Fibroblast of mammary gland (primary cell): ENCODE results near the gene ZP3.
"Not testable (repeated sequence)": the region's sequence is repeated elsewhere in the genome, so short reads cannot be mapped to it uniquely, and the experiment has no call there.

Source experiments
- DNase-seq: peaks from one replicate; pipeline ENCODE4 v3.0.0-alpha.2; 2010; ENCODE audit warnings: low read depth
- H3K4me3 ChIP-seq: 2 replicates; pipeline ENCODE4 v1.5.1; 2011; ENCODE audit warnings: low read depth, mild to moderate bottlenecking, low read length, moderate library complexity; ENCODE audit not compliant: control insufficient read depth
- TF ChIP-seq, protein P1 (sequence below): conservative IDR thresholded peaks from 2 replicates; pipeline ENCODE4 v1.5.1; 2011; ENCODE audit warnings: low read depth, low read length, inconsistent platforms; ENCODE audit not compliant: control insufficient read depth, insufficient read depth

Gene ZP3

DNA sequence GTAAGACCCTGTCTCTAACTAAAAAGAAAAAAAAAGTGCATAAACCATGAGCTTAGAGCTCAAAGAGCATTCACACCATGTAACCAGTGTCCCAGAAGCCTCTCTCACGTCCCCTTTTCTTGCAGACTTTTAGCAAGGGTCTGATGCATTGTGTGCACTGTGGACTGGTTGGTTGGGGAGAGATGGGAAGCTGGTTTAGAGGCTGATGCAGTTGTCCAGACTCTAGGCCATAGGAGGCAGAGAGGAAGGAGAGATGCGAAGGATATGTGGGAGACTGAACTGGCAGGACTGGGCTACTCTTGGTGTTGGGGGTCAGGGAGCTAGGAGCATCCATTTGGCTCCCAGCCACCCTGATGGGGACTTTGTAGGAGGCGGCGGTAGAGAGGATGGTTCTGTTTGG is 17.0 kb upstream of the ZP3 start:
- no peak overlapping the region for H3K4me3 ChIP-seq
- TF ChIP-seq, protein P1, sequence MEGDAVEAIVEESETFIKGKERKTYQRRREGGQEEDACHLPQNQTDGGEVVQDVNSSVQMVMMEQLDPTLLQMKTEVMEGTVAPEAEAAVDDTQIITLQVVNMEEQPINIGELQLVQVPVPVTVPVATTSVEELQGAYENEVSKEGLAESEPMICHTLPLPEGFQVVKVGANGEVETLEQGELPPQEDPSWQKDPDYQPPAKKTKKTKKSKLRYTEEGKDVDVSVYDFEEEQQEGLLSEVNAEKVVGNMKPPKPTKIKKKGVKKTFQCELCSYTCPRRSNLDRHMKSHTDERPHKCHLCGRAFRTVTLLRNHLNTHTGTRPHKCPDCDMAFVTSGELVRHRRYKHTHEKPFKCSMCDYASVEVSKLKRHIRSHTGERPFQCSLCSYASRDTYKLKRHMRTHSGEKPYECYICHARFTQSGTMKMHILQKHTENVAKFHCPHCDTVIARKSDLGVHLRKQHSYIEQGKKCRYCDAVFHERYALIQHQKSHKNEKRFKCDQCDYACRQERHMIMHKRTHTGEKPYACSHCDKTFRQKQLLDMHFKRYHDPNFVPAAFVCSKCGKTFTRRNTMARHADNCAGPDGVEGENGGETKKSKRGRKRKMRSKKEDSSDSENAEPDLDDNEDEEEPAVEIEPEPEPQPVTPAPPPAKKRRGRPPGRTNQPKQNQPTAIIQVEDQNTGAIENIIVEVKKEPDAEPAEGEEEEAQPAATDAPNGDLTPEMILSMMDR = no peak
- DNase-seq = no peak

DNA sequence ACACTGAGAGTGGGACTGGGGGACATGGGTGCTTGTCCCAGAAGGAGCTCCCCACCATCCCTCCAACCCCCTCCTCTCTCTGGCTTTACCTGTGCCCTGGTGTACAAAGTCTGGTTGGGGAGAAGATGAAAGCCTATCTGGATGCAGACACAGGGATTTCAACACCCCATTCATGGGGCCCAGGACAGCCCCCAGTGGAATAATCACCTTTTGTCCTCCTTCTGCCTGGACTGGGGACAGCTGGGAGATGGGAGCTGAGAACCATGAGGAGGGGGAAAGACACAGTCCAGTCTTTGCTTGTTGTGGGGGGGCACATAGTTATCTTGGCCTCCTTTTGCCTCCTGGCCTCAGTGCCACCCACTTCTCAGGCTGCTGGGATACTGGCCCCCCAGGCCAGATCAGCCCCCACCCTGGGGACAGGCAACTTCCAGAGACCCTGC is 16.6 kb upstream of the ZP3 start:
- H3K4me3 ChIP-seq = no peak overlapping the region
- DNase-seq = no peak
- TF ChIP-seq, protein P1 = no peak

DNA sequence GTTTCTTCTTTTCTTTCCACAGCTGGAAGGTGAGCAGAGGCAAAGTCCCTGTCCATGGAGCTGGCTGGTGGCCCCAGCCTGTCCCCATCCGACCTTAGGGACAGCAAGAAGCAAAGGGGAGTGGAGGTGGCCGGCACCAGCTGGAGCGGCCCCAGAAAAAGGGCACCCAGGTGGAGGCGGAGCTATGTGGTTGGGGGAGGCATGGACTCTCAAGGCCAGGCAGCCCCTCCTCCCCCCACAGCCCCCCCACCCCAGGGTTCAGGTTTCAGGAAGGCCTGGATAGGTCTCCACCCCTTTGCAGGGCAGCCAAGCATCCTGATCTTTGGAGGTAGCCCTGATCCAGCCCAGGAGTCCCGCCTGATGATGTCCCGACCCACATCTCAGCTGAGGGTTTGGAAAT is 15.2 kb upstream of the ZP3 start, which contains the start of gene SSC4D:
SSC4D (minus strand) TSS at position 161 of the 400 bp plus-strand sequence. CDS start 5,258 bp downstream, outside the sequence.
- TF ChIP-seq, protein P1 = no peak
- no peak within 1 kb of the TSS for H3K4me3 ChIP-seq
- no peak for DNase-seq

DNA sequence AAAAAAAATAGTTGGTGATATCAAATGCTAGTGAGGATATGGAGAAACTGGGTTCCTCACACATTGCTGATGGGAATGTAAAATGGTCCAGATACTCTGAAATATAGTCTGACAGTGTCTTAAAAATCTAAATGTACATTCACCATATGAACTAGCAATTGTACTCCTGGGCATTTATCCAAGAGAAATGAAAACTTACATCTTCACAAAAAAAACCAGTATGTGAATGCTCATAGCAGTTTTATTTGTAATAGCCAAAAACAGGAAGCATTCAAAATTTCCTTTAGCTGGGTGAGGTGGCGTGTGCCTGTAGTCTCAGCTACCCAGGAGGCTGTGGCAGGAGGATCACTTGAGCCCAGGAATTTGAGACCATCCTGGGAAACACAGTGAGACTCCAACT is 13.1 kb upstream of the ZP3 start:
- TF ChIP-seq, protein P1 = no peak
- no peak for DNase-seq
- H3K4me3 ChIP-seq = no peak overlapping the region

DNA sequence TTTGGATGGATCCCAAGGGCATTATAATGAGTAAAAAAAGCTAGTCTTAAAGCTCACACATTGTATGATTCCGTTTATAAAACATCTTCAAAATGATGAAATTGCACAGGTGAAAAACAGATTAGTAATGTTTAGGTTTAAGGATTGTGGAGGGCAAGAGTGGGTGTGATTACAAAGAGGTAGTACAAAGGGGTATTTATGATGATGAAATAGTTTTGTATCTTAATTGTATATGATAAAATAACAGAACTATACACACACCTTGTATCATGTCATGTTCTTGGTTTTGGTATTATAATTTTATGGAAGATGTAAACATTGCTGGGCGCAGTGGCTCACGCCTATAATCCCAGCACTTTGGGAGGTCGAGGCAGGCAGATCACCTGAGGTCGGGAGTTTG is 12.5 kb upstream of the ZP3 start:
- no peak overlapping the region for H3K4me3 ChIP-seq
- TF ChIP-seq, protein P1 = no peak
- no peak for DNase-seq

DNA sequence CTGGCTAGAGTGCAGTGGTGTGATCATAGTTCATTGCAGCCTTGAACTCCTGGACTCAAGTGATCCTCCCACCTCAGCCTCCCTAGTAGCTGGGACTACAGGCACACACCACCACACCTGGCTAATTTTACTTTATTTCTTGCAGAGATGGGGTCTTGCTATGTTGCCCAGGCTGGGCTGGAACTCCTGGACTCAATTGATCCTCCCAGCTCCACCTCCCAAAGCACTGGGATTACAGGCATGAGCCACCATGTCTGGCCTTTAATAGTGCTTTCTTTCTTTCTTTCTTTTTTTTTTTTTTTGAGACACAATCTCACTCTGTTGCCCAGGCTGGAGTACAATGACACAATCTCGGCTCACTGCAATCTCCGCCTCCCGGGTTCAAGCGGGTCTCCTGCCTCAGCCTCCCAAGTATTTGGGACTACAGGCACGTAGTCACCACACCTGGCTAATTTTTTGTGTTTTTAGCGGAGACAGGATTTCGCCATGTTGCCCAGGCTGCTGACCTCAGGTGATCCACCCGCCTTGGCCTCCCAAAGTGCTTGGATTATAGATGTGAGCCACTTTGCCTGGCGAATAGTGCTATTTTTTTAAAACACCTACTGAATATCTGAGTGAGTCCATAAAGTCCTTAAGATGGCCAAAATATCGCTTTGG is 7.0 kb upstream of the ZP3 start:
- not testable (repeated sequence) for H3K4me3 ChIP-seq, DNase-seq

DNA sequence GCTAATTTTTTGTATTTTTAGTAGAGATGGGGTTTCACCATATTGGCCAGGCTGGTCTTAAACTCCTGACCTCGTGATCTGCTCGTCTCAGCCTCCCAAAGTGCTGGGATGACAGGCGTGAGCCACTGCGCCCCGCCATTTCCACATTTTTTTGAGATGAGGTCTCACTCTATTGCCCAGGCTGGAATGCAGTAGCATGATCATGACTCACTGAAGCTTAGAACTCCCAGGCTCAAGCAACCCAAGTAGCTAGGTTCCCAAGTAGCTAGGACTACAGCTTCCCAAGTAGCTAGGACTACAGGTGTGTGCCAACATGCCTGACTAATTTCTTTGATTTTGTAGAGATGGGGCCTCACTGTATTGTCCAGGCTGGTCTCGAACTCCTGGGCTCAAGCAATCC is 3.7 kb upstream of the ZP3 start:
- H3K4me3 ChIP-seq = not testable (repeated sequence)
- DNase-seq = peak; percentile 97
